NCI-H526 treated with DMSO at 0.1 percent for 48 hours (cell line): ENCODE results near the gene HS6ST3.
"Not testable (repeated sequence)": the region's sequence is repeated elsewhere in the genome, so short reads cannot be mapped to it uniquely, and the experiment has no call there.

Experiments
- DNase-seq: peaks from one replicate; lab custom pipeline; 2025; lab: John Stamatoyannopoulos, UW

HS6ST3 gene

DNA sequence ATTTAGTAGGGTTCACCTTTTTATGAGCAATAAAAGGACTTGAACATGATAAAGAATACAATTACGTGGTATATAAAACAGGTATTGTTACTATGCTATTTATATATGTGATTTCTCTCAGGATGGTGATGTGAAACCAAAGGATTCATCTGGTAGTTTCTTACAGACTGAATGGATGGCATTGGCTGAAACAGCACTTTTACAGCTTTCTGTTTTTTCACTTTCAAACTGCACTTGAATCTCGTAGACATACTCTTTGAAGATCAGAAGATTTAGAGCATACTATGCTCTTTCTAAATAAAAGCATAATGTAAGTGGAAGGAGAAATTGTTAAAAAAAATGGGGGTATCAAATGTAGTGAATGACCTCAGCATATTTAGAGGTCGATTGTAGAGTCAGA, 354.8 kb downstream of the HS6ST3 start:
- no peak for DNase-seq

DNA sequence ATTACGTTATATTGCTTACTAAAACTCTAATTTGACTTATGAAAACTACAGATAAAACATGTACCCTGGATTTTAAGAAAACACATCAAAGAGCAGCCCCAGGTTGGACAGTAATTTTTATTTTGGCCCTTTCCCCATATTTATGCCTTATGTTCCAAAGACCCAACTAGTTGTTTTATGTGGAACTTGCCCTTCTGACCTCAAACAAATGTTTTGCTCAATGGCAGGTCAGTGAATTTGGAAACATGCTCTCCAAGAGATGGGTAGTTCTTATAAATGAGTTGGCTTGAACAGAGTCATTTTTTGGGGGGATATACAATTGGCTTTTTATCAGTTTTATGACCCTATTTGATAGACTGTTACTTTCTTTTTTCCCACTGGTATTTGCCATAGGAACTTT, 360.0 kb downstream of the HS6ST3 start:
- no peak for DNase-seq

DNA sequence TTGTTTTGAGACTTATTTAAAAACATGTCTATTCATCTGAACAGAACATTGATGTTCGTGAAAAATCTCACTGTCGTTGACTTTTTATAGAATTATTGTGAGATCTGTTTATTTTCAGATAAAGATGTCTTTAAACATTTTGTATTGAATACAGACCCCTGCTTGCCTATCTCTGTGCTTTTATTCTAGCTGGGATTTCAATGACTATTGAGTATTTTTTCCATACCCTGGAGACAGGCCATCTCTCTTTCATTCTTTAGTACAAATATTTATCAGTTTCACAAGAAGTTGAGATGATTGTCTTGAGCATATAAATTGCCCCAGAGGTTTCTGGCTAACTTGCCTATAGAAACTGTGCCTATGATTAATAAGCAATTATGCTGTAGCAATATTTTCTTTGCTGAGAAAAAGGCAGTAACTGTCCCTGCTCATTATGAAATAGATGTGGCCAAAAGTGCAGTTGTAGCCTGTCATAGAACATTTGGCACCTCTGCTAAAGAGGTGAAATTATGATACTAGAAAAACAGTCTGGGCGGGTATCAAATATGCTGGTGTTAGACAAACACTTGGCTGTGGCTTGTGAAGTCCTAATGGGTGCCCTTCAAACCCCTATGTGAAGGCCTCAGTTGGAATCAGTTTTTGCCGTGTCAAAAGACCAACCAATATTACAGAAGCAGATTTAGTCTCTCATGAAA, 360.6 kb downstream of the HS6ST3 start:
- DNase-seq, result no peak

DNA sequence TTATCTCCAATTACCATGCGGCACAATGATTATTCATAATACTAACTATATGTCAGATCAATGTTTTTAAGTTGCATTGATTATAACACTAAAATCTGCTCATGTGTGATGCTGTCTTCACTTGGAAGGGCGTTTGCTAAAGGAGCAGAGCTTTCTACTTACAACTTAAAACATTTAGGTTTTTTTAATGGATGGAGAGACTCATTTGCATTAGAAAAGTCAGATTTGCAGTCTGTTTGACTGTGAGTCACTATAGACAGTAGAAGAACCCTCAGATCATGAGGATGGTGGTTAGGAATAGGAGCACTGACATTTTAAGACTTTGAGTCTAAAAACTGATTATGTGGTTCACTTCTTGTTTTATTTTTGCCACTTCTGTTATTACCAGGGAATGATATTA, 364.6 kb downstream of the HS6ST3 start:
- no peak for DNase-seq

DNA sequence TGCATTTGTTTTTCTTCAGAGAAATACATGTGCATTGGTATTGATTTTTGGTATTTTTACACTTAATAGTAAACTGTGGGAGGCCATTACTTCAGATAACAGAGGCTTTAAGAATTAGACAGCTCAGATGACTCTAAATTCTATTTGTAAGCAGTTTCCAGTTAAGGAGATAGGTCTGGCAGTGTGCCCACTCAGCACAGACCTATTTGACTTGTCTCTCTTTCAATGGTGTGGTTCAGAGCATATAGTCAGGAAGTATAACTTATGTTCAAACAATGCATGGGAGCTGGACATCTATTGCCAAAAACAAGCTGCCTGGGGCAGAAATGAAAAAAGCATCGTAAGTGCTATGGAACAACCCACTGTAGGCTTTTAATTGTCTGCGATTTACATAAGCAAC, 370.7 kb downstream of the HS6ST3 start:
- DNase-seq, result no peak

DNA sequence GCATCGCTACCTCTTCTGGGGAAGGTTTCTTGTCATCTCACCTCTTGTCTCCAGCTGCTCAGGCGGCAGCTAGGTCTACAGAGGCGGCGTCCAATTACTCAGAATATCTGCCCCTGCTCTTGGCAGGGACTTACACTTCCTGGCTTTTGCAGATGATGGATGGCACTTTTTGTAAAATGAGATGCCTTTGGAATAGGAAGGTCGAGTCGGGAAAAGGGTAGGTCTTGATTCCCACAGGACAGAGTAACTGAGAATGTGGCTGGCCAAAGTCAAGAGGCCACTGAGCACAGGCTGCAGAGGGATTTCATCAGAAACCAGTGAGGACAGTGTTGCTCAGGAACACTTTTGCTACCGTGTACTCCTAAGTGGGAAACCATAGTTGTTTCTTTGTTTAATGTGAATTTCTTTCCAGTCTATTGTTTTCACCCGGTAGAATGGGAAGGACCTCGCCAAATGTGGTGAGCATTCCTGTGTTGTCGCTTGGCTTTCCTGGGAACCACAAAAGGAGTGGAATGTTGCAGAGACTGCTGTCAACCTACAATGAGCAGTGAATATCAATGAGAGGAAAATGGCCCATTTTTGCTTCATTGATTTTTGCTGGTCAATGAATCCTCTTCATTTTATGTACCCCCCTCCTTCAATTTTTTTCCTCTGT, 383.7 kb downstream of the HS6ST3 start:
- no peak for DNase-seq

DNA sequence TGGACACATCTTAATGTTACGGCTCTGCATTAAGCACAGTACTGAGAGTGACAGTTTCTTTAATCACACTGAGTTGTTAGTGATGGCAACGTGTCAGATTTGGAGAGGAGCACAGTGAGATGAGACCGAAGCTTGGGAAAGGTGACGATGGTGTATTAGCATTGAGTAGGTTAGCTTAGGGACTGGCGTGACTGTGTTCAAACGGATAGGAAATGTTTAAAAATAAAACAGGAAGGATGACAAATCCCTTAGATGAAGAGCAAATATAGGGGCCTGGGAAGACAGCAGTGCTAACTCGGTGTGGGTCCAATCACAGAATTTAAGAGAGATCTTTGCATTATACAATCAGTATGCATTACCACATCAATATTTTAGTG, 384.3 kb downstream of the HS6ST3 start:
- DNase-seq, result no peak

DNA sequence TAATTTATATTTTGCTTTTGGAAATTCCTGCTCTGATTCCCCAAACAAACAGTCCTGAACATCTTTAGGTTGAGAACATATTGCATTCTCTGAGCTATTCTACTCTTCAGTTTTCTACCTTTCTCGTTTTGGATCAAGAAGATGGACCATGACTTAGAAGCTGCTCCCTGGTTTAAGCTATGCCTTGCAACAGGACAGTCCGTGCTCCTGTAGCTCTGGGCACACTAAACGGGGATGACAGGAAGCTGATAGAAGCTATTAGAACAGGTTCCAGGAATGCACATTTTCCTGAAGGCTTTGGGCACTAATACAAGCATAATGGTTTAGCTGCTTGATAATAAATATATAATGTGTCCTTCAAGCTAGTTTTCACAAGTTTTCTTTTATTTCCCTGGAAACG, 385.2 kb downstream of the HS6ST3 start:
- DNase-seq, result no peak

DNA sequence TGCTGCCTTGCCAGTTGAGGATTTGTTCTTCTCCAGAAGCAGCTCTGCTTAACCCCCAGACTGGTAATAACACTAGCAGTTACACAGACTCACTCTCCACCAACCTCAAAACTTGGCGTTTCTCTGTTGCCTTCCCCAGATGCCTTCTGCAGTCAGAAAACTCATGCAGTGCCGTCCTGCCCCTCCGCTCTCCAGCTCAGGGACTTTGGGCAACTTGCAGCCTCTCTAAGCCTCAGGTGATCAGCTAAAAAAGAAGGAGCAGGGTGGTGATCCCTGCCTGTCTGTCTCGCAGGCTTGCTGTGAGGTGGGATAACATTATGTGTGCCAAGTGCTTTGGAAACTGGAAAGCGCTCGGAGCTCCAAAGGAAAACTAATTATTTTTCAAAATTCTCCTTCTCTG, 391.6 kb downstream of the HS6ST3 start:
- no peak for DNase-seq

DNA sequence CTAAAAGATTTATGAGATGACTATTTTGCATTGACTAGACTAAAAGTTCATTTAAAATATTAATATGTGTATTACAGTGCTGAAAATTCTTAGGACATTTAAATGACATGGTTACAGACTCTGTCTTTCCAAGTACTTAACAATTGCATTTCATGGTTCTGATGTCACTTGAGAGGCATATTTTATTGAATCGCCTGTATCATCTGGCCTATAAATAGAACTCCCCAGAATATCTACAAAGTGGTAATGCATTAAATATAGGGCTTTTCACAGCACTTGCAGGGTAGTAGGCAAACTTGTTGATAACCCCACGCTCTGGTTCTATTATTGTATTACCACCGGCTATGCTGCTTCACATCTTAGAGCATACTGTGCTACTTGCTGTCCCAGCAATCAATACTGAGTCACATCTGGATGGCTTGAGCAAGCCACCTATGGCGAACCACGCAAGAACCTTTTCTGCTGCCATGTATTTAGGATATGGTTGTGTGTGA, 400.6 kb downstream of the HS6ST3 start:
- DNase-seq, result no peak

DNA sequence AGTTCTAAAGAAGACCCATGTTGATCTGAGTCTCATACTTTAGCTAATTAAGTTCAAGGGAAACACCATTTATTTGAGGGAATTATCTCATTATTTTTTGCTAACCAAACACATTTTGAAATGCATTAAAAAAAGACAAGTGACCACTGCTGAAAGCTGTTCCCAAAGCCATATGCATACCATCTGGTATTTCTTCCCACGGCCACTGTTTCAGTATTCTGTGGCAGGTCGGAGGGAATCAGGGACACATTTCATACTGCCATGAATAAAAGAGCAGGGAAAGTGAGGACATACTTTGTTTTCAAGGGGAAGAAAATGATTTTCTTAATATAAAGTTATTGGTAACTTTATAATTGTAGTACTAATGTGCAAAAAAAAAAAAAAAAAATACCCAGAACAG, 401.2 kb downstream of the HS6ST3 start:
- no peak for DNase-seq

DNA sequence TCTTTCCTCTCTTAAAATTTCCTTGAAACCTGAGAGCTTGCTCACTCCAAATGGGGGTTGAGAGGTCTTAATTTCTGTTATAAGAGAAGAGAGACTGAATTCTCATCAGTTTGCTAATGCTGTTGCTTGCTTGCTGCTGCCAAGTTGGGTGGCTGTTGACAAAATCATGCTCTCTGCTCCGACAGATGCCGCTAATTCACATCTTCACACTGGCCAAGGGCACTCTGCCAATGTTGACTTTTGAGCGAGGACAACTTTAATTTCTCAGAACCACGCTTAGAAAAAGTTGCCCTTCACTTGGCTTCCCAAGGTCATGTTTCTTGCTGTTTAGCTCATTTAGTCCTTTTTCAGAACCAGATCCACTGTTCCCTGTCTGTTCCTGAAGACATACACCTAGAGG, 402.9 kb downstream of the HS6ST3 start:
- no peak for DNase-seq

DNA sequence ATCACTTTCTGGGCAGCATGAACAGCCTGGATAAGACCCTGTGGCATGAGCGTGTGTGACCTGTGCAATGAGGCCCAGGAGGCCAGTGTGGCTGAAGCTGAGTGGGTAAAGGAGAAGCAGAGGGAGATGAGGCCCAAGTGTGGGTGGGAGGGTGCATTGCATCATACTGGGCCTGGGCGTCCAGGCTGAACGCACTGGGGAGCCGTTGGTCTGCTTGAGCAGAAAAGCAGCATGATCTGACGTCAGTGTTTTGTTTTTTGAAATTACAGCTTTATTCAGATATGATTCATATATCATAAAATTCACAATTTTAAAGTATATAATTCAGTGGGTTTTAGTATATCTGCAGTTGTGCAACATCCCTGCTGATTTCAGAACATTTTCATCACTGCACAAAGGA, 409.7 kb downstream of the HS6ST3 start:
- no peak for DNase-seq

DNA sequence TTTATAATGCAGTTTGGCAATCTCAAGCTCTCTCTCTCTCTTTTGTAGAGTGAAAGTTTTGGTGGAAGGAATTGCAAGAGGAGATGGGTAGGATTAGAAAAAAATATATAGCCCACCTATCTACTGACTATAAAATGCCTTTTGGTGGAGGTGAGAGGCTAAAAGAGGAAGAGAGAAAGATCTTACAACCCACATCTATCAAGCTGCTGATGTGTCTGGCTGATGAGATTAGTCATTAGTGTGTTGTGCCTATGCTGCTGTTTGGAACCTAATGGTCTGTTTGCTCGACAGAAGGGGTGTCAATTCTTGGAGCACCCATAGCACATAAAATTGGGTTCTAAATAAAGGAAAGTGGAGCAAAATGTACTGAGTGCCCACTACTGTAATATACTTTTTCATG, 411.0 kb downstream of the HS6ST3 start:
- DNase-seq, result no peak

DNA sequence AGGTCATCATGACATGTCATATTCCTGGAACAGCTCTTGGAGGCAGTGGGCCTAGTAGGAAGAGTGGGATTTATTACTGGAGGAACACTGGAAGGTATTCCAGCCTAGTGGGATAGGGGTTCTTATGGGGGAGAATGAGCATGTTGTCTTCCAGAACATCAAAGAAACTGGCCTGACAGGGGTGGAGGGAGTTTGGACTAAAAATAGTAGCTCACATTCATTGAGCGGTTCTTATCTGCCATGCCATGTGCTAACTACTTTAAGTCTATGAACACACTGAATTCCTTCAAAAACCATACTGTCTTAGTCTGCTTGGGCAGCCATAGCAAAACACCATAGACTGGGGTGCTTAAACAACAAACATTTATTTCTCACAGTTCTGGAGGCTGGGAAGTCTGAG, 413.6 kb downstream of the HS6ST3 start:
- DNase-seq, result no peak

DNA sequence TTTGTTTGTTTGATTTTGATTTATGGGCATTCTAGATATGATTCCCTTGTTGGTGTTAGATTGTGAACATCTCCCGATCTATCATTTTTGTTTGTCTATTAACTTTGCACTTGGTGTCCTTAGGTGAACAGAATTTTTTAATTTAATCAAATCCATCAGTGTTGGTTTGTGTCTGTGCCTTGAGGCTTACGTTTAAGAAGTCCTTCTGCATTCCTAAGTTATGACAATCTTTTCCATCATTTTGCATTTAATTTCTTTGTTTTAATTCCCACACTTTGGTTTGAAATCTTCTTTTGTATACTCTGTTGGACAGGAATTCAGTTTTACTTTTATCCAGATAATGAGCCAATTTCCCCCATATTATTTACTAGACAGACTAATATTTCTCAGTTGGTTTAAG, 421.7 kb downstream of the HS6ST3 start:
- DNase-seq, result no peak

DNA sequence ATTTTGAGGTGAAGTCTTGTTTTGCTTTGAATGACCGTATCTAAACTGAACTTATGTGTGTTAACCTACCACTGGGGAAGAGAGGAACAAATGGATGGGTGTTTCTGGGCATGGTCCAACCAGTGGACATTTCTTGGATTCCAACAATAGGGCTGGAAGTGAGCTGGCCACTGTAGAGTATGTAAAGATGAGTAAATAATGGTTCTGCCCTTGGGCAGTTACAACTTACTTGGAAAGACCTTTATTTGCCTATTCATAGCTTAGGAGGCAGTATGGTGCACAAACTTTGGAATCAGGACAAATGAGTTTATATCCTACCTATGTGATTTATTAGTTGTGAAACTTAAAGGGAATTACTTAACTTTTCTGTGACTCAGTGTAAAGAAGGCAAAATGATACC, 429.5 kb downstream of the HS6ST3 start:
- DNase-seq, result no peak

DNA sequence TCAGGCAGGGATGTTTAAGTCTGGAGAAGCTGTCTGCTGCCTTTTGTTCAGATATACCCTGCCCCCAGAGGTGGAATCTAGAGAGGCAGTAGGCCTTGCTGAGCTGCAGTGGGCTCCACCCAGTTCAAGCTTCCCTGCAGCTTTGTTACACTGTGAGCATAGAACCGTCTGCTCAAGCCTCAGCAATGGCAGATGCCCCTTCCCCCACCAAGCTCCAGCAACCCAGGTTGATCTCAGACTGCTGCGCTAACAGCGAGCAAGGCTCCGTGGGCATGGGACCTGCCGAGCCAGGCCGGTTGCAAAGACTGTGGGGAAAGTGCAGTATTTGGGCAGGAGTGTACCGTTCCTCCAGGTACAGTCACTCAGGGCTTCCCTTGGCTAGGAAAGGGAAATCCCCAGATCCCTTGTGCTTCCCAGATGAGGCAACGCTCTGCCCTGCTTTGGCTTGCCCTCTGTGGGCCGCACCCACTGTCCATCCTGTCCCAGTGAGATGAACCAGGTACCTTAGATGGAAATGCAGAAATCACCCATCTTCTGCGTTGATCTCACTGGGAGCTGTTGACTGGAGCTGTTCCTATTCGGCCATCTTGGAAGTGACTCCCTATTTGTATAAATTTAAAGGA, 434.6 kb downstream of the HS6ST3 start:
- DNase-seq, result not testable (repeated sequence)

DNA sequence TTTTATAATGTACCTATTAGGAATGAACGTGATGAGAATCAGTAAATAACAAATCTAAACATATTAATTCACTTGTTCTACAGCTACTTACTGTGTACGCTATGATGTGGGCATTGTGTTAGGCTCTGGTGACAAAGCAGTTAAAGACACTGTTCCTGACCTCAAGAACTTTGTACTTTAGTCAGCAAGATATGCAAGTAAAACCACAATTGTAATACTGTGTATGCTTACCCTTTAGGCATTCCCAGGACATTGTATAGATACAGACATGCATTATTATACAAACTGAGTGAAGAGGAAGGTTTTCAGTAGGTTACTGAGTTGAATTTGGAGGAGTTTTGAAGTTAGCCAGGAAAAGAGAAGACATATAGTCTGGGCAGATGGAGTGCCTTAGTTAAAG, 435.8 kb downstream of the HS6ST3 start:
- no peak for DNase-seq

DNA sequence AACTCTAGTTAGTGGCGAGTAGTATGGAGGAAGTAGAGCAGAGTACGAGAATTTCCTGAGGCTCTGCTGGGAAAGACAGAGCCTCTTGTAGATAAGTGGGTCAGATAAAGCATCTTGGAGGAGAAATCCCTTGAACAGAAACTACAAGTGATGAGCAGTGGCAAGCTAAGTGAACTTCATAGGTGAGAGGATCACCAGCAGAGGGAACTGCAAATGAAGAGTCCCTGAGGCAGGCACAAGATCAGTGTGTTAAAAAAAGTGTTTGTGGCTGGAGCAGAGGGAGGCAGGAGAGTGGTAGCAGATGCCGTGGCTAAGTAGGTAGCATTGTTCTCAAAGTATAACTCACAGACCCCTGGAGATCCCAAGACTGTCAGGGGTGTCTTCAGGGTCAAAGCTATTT, 437.6 kb downstream of the HS6ST3 start:
- DNase-seq, result no peak

DNA sequence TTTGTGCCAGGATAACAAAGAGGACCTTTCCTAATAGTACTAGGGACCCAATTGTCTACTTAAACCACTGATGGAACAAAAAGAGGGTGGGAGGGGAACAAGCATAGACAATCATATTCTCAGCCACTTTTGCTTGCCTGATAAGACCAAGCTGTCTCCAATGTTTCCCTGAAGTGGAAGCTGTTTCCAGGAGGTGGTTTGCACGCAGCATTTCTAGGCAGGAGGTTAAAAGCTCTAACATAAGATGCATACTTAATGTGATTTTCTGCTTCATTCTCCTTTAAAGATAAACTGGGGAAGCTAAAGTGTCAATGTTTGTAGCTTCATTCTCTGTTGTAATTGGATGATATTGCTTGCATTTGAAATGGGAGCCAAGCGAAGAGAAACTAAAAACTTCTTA, 442.9 kb downstream of the HS6ST3 start:
- no peak for DNase-seq

DNA sequence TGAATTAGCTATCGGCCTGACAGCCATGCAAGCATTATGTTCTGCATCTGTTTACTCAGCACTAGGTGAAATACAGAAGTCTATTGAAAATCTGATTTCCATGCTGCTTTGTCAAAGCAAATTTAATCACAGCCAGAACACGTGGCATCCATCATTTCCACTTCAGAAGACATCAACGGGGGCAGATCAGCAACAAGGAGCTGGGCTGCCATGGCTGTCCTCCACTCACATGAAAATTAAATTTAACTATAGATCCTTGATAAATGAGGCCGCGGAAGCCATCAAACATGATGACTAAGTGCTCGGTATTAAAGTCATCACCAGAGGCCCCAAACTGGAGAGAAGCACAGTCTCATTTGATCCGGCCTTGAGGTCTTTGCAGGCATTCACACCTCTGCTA, 443.5 kb downstream of the HS6ST3 start:
- DNase-seq, result no peak

DNA sequence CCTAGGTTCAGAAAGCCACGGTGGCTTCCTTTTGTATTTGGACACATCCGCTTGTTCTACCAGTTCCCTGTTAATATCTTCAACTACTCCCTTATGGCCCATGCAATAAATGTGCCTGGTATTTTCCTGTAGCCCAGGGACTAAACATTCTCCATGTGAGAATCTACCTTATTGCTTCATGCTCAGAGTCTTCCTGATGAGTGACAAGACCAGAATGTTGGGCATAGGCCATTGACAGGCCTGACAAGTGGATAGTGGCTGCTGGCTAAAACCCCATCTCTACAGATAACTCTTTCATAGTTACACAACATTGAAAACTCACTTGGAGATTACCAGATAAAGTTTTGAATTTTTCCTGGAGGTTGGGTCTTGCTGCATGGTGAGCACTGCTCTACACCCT, 449.9 kb downstream of the HS6ST3 start:
- no peak for DNase-seq

DNA sequence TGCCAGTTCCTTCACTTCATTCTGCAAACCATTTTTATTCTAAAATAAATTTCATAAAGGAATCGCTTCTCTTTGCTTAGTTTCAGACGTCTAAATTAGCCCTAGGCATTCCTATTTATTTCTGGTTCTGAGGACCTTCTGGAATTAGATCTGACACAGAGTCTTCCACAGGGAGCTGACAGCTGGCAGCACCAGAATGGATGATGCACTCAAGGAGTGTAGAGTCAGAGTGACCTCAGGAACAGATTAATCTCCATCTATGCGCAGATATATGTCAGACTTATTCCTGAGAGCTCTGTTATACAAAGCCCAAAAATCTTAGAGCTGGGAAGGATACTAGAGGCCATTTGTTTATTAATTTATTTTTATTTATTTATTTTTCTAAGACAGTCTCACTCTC, 450.8 kb downstream of the HS6ST3 start:
- no peak for DNase-seq
